HG03432 (cell line): ENCODE data around the gene OR6K6.

Experiments
- ATAC-seq: cut with Tn5 transposase; IDR thresholded peaks from one replicate; pipeline ENCODE4 v1.9.1; 2021; ENCODE audit warnings: mild to moderate bottlenecking, moderate library complexity; ENCODE audit not compliant: unreplicated experiment

OR6K6 gene, protein sequence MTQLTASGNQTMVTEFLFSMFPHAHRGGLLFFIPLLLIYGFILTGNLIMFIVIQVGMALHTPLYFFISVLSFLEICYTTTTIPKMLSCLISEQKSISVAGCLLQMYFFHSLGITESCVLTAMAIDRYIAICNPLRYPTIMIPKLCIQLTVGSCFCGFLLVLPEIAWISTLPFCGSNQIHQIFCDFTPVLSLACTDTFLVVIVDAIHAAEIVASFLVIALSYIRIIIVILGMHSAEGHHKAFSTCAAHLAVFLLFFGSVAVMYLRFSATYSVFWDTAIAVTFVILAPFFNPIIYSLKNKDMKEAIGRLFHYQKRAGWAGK

DNA sequence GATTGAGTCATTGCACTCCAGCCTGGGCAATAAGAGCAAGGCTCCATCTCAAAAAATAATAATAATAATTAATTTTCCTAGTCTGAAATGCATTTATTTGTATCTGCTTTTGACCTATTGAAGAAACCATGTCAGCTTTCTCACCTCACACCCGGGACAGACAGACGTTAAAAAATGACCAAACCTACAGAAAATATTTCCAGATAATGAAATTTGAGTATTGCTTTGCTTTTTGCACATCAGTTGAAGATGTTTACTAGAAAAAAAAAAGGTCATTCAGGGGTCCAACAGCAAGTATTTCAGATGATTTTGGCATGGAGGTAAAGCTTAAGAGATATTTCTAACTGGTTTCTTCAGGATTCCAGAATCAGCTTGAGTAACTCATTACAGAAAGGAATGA, at the start of gene OR6K6:
Gene OR6K6, plus strand, starts transcription at position 301 of the 400 bp plus-strand sequence. CDS start 168 bp downstream, outside the sequence.
- no peak for ATAC-seq

DNA sequence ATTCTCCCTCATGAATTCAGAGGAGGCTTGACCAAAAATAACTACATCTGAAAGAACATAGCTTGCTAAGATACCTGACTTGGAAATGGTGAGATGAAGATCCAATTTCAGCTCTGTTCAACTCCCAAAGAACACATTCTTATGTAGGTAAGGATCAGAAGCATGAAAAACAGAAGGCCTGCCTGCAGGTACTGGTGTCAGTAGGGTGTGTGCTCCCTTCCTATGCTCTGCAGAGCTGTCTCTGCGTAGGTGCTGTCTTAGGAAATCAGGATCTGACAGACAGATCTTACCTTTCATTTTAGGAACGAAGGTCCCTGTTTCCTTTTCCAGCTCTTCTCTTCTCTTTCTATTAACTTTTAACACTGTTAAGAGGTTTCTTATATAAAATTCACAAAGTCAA, 48.4 kb upstream of the OR6K6 start:
- no peak for ATAC-seq

DNA sequence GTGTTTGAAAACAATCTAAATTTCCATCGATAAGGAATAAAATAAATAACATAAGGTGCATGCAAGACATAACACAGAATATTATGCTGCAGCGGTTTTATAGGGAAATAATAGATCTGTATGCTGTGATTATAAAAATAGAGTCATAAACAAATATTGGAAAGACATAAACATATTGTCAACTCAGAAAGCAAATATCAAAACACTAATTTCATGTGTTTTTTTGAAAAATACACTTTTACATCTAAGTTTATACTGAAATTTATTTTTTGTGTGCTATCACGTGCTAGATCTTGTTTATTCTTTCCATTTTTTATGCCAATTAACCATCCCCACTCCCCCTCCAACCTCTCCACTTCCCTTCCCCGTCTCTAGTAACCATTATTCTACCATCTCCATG, 43.4 kb upstream of the OR6K6 start:
- no peak for ATAC-seq

- no peak for ATAC-seq
Observed at GRCh38 chr1:158714754-158715153, 39.8 kb upstream of the OR6K6 start.

GRCh38 chr1:158716335-158716734, 38.2 kb upstream of the OR6K6 start:
- peak; percentile 91 for ATAC-seq

DNA sequence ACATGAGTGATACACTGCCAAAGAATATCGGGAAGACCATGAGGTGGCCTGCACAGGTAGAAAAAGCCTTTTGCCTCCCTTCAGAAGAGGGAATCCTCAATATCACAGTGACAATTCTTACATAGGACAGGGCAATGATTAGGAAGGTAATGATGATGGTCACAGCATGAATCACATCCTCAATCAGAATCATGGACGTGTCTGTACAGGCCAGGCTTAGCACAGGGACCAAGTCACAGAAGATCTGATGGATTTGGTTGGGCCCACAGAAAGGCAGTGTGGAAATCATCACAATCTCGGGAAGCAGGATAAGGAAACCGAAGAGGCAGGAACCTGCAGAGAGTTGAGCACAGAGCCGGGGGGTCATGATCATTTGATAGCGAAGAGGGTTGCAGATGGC, 37.2 kb upstream of the OR6K6 start:
- no peak for ATAC-seq

DNA sequence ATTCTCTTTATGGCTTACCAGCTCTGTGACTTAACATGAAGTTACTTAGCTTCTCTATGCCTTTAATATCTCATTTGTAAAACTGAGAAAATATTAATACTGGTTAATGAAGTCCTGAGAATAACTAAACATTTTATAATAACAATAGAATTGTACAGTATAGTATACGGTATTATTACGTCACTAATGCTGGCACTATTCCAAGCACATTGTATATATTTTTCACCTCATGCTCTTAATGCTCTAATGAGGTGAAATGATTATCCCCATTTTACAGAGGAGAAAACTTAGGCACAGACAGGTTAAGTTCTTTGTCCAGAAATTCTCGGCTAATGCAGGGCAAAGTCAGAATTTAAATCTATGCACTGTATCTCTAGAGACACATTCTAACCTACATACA, 34.9 kb upstream of the OR6K6 start:
- ATAC-seq, result no peak

DNA sequence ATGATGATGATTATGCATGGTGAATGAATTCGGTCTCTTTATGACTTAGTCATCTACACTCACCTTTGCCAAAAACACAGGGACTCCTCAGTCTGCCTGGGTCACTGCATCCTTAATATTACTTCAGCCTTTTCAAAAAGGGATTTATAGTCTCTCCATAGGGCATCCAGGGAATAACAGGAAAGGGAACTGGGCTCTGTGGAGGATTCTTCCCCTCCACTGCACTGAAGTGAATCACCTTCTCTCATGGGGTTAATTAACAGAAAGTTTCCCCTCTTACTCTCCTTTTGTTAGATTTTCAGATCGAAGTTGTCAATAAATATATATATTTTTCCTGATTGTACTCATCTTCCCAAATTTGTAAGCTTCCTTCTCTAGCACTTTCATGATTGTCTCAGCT, 33.9 kb upstream of the OR6K6 start, which contains the start of gene OR6K3:
Gene OR6K3, minus strand, starts transcription at position 101 of the 400 bp plus-strand sequence. CDS start 2,605 bp downstream, outside the sequence.
- ATAC-seq, result no peak

- no peak for ATAC-seq
Observed at GRCh38 chr1:158724442-158724841, 30.1 kb upstream of the OR6K6 start.

GRCh38 chr1:158728510-158729225, 25.9 kb upstream of the OR6K6 start:
- no peak for ATAC-seq

GRCh38 chr1:158730453-158730852, 24.1 kb upstream of the OR6K6 start:
- ATAC-seq, result no peak

DNA sequence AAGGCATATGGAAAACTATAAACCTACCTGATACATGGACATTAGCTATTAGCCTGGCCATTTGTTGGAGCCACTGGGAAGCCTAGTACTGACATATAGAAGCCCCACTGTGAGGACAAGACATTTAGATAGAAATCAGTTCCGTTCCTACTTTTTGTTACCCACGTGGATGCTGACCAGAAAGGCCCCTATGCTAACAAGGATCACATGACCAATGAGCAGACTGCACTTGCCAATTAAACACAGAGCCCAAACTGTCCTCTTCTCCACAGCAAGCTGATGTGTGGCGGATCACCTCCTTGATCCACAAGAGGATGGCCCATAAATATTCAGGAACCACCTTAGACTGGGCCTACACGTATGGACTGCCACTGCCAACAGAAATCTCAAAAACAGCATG, 22.8 kb upstream of the OR6K6 start:
- no peak for ATAC-seq

GRCh38 chr1:158732524-158732923, 22.0 kb upstream of the OR6K6 start:
- ATAC-seq, result no peak

- ATAC-seq, result no peak
Observed at GRCh38 chr1:158735848-158736247, 18.7 kb upstream of the OR6K6 start.

- ATAC-seq, result no peak
Observed at GRCh38 chr1:158752155-158752712, 2.3 kb upstream of the OR6K6 start.

GRCh38 chr1:158771950-158772866, 17.7 kb downstream of the OR6K6 start, which contains the start of gene OR6N1:
TSS of gene OR6N1 (minus strand) at chr1:158772195. CDS start at chr1:158766682, 5,513 bp downstream.
- ATAC-seq, result no peak

DNA sequence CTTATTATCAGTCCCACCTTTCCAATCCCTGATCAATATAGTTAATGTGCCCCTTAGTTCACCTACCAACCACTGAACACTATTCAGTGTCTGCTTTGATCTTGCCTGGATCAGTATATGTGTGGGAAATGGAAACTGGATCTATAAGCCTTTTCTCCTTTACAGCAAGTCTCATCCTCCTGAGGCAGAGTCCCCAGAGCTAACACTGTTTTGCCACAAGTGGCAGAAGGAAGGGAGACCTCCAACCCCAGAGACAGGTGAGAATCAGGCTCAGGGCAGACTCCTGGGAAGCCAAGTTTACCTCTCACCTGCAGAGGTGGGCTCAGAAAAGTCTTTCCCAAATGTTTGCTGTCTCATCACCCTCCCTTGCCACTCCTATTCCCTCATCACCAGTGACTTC, 26.6 kb downstream of the OR6K6 start, which contains the start of gene OR6N2:
Gene OR6N2, minus strand, starts transcription at position 101 of the 400 bp plus-strand sequence. CDS start 3,569 bp downstream, outside the sequence.
- ATAC-seq, result no peak

DNA sequence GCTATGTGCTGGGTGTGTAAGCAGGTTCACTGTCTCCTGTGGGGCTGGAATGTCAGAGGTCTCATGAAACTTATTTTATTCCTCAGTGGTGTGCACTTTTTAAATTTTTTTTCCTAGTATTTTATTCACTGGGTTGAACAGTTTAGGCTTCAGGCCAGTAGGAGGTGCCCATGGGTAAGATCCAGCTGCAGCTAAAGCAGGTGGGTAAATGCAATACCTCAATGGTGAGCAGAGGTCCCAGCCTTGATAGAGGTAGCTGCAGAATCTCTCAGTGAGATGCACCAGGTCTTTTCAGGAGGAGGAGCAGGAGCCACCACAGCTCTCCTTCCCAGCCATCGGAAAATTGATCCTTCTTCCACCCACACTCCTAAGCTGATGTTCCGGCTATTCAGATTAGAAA, 39.1 kb downstream of the OR6K6 start:
- peak; percentile 56 for ATAC-seq

GRCh38 chr1:158794247-158794646, 39.7 kb downstream of the OR6K6 start:
- ATAC-seq, result no peak

GRCh38 chr1:158798531-158798930, 44.0 kb downstream of the OR6K6 start:
- ATAC-seq, result no peak

DNA sequence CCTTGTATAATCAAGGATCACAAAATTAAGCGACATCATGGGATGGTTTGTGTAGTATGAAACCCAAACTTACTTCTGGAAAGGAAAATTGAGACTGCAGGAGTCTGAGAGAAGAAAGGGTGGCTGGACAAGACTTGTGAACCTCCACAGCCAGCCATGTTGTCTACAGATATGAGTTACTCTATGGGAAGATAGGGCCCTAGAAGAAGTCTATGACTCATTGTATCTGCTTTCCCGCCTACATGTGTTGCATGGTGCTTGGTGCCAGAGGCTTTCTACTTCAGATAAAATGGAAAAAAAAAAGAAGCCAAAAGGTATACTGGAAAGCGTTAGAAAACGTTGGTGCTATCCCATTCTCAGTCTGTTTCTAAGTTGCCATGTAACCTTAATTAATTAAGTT, 45.2 kb downstream of the OR6K6 start:
- ATAC-seq, result no peak
